ENCODE results near the gene SAMD13.

Gene SAMD13

DNA sequence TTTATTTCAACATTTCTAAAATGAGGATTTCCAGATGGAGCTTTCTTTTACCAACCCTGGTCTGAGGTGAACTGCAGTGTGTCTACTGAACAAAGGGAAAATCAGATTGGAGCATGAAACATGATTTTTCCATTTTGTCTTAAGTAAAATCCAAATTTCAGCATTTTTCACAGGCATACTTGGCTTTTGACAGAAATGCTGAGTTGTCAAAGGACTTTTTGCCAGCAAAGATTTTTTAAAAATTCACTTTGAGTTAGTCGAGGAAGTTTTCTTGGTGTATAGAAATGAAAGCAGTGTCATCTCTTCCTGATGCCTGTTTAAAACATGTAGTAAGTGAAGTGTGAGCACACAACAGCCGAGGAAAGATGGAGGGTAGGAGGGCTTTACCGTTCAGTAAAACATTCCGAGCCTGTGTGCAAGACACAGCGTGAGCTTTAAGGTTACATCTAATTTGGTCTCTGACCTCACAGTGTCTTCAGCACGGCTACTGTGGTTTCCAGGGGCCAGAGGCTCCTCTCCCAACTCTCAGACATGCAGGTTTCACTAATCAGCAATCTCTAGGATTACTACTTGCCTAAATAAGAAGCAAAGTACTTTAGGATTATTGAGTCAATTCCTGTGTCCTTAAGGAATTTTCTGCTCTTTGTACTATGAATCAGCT lies 45.9 kb downstream of the SAMD13 start:
- DNase-seq (ENCODE audit: low read depth) = no peak

DNA sequence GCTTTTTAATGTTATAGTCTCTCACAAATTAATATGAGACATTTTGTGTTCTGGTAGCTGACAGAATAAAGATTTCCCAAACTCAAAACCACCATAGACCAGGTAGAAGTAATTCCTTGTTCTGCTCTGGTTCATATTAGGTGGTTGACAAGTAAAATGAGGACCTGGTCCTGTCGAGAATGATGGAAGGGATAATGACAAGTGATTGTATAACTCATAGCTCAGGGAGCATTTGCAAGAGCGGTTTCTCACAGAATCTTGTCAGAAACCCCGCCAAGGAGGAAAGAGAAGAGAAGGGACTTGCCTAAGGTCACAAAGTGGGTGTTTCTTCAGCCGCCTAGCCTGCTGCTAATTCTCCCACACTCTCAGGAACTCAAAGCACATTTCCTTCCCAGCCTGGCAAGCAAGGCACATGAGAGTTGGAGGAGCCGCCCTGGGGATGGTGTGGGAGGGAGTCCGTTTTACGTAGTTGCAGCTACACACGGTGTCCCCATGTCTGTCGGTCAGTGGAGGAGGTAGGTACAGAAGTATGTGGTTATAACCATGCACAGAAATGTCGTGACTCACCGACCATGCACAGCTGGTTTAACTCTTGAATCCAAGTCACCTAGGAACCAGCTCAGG lies 46.5 kb downstream of the SAMD13 start:
- DNase-seq (ENCODE audit: low read depth) = no peak

DNA sequence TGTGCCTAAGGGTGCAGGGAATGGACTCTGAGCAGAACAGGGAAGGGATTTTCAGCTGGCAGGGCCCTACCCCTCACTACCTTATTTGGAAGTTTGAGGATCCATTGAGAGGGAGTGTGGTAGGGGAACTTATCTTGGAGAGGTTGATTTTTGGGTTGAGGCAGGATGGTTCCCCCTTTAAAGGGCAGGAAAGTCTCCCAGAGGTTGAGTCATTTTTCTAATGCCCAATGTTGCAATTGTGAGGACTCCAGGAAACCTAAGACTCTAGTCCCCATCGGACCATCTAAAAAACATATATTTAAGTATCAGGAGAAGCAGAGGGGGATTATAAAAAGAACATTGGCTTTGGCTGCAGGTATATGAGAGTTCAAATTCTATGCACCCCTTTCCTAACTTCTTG lies 47.3 kb downstream of the SAMD13 start:
- no peak for DNase-seq (ENCODE audit: low read depth)

DNA sequence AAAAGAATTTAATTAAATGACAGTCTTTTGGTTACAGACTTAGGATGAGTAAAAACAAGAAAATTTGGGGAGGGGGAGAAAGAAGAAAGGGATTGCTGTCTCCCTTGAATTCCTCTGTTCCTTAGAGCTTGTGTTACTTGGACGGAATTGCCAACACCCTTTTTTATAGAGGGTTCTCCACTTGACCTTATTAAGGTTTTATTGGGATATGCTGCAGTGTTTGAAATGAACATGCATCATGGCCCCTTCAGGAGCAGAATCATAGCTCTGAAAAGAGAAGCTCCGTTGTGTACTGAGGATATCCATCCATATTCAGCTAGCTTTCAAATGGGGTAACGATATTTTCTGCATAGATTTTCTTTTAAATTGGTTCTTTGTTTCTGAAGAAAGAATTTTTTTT lies 48.6 kb downstream of the SAMD13 start:
- DNase-seq (ENCODE audit: low read depth) = no peak

DNA sequence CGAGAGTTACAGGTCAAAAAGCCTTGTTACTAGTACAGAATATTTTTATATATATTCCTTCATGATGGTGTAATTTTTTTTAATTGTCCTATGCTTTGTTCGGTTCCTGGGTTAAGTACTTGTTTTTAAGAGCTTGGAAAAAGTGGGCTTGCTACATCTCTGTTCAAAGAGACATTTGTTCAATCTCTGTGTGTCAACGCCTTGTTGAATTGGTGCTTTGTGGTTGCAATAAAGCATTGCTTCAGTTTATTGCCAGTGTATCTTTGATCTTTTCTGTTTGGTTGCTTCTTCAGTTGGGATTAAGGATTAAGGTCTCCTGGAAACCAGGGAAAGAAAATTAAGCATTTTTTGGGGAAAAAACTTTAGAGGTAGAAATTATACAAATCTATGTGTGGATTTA lies 49.0 kb downstream of the SAMD13 start:
- no peak for DNase-seq (ENCODE audit: low read depth)

DNA sequence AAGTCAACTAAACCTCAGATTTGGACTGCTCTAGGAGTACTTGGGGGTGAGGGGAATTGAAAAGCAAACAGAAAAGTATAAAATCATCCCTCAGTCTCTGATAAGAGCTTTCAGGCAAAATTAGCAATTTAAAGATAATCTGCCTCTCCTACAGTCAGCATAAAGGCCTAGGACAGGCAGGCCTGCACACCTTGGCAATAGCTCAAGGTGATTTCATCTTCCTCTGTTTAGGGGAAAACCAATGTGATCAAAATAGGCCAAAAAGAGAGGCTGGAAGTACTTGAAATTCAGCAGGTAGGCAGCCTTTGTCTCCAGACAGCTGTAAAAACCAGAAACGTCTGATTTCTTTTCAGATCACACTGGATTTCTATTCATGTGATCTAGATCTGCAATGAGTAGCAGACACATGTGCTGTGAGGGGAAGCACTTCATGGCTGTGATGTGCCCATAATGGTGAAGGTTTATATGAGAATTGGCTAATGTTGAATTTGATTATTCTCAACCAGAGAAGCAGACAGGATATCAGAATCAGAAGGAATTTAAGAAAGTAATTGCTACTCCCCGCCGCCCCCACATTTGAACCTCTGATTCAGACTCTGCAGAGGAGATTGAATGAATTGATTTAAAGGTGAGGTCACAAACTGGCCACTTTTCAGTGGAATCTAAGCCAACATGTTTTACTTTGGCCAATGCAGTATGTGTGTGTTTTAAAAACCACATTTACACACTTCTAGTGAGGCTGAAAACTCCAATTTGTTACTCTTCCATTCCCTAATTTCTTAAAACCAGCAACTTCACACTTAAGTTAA lies 51.0 kb downstream of the SAMD13 start:
- no peak for DNase-seq (ENCODE audit: low read depth)

DNA sequence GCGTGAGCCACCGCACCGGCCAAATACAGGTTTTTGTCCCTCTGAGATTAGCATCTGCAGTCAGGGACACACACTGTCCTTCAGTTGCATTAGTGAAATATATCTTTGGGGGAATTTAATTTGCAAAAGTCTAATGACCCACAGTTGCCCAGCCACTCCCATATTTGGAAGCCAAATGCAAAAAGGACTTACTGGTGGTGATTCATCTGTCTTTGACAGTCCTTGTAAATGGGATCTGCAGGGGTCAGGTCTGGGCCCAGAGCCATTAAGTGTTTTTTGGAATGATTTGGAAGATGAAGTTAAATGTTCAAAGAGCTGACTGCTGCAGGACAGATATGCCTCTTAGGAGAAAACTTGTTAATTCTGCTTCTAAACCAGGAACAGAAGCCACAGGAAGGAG lies 52.2 kb downstream of the SAMD13 start:
- DNase-seq (ENCODE audit: low read depth) = no peak

DNA sequence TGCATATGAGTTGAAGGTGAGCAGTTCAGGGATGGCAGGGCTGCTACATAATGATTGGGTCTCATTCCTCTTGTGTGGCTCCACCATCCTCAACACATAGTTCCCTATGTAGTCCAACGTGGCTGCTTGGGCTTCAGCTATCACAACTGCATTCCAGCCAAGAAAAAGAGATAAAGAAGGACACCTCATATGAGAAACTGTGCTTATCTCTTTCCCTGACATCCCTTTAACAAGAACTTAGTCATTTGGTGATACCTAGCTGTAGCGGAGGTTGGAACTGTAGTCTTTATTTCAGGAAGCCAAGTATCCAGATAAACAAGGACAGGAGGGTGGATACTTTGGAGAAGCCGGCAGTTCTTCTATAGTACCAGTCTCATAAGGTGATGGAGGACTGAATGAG lies 54.0 kb downstream of the SAMD13 start:
- DNase-seq (ENCODE audit: low read depth) = no peak

DNA sequence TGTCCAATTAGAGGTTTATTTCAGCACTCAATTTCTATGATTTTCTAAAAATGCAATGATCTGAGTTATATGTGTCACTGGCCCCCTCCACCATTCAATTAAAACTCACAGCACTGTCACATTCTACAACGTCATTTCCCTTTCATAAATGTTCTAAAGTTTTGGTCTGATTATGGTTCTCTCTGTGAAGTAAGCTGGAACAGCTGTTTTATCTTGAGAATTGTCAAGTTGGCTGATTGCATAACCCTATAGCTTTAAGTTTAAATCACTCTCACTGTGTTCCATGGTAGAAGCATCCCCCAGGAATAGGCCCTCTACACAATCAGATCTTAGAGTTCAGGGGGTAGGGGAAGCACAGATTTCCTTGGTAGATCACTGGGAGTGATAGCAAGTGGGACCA lies 55.4 kb downstream of the SAMD13 start:
- no peak for DNase-seq (ENCODE audit: low read depth)

DNA sequence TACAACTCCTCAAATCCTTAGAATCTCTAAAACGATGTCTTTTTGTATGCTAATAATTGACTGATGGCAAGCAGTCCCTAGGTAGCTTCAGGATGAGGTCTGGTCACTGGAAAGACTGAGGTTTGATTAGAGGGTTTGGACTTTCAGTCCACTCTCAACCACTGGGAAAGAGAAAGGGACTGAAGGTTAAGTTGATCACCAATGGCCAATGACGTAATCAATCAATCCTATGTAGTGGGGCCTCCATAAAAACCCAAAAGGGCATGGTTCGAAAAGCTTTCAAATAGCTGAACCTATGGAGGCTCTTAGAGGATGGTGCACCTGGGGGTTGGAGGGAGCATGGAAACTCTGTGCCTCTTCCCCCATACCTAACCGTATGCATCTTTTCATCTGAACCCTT lies 57.2 kb downstream of the SAMD13 start:
- DNase-seq (ENCODE audit: low read depth) = no peak

DNA sequence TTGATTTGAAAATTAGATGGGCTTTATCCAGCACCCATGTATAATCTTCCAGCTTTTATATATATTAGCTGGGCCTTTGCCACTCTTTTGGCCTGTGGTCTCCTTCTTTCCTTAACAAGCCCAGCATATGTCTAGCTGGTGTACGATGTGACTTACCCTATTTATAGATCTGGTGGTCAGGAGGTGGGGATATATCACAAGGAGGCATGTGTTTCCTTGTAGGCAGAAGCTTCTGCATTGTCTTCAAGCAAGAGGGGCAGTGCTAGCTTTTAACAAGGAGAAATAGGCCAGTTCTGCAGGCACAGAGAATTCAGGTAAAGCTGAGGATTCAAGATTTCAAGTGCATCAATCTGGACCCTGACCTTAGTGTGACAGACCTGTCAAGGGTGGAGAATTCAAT lies 58.8 kb downstream of the SAMD13 start:
- no peak for DNase-seq (ENCODE audit: low read depth)

DNA sequence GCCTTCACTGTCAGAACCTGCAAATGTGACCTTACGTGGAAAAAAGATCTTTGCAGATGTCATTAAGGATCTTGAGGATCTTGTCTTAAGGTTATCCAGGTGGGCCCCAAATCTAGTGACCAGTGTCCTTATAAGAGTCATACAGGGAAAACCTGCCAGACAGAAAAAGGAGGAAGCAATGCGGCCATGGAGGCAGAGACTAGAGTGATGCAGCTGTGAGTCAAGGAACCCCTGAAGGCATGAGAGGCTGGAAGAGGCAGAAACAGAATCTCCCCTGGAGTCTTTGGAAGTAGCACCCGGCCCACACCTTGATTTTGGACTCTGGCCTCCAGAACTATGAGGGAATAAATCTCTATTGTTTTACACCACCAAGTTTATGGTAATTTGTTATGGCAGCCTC lies 60.3 kb downstream of the SAMD13 start:
- no peak for DNase-seq (ENCODE audit: low read depth)

DNA sequence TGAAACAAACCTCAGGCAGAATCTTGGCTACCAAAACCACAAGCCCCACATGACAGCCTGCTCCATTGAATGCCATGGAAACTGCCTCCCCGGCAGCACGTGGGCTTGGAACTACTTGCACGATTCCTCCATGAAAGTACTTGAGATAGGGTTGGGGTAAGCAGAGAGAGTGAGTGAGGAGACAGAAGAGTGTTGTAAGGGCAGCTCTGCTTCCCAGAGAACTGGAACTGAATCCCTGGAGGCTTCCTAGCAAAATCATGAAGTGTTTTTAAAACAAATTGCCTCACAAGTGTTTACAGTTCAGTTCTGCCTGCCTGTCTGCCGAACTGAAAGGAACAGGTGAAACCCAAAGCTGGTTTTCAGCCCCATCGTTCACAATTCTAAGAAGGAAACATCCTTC lies 61.5 kb downstream of the SAMD13 start:
- DNase-seq (ENCODE audit: low read depth) = no peak

DNA sequence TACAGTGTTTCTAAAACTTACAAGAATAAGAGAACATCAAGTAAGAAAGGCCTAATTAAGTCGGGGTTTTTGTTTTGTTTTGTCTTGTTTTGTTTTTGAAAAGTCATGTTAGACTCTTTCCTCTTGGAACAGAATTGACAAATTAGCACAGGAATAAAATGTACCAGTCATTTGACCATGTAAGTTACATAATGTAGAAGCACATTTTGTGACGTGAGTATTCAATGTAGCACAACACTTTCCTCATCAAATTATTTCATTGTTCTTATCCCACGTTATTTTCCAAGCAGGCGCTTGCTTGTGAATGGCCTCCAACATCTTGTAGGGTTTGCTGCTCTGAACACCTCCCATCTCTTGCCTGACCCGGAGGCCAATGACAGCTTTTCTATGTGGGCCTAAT lies 62.1 kb downstream of the SAMD13 start:
- DNase-seq (ENCODE audit: low read depth) = no peak

DNA sequence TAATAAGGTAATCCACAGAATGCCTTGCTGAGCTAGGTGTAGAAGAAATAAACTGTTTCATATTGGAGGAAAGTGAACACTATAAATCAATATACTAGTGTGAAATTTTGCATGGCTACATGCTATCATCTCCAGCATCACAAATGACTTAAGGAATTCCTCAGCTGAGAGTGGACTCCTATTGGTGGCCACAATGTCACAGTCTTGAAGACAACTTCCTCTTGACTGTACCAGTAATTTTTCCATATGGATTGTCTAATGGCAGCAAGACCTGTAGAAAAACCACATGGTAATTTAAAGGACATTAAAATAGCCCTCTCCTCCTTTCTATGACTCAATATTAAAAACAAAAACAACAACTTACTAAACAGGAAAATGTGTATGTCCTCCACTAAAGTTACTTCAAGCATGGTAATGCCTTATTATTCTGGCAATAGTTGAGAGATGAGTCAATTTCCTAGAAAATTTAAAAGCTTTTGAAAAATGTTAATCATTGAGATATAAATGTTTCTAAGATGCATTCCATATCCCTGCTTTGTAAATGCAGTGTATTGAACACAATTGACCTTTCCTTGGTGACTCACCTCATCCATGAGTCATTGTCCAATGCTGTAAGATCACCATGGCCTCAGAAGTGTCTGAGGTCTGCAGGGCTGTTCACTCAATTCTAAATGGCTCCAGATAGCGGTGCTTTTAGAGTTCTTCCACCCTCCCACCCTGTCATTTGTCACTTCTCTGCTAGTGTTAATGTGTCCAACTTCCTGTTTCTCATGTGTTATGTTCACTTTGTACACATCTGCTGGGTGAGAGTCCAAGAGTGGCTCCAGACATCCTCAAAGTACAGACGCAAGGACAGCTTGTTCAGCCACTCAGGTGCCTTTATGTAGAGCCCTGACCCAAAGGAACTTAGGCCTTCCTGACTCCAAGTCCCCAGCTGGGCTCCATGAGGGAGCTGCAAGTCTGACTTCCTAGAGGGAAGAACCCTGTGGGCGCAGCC lies 64.0 kb downstream of the SAMD13 start:
- DNase-seq (ENCODE audit: low read depth) = peak; percentile 99

DNA sequence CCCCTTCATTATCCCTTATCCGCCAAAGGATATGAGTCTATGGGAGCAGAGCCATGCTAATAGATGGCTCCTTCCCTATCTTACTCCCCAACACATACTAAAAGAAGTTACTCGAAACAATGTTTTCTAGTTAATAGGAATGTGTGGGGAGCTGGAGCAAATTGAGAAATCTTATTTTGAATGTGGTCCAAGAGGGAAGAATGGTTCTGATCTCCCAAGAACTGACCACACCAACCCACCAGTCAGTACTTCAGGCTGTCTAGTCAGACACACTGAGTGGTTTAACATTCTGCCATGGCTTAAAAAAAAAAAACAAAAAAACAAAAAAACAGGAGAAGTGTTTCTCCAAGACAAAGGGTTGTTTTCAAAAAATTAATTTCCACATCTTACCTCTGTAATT lies 65.3 kb downstream of the SAMD13 start:
- no peak for DNase-seq (ENCODE audit: low read depth)

DNA sequence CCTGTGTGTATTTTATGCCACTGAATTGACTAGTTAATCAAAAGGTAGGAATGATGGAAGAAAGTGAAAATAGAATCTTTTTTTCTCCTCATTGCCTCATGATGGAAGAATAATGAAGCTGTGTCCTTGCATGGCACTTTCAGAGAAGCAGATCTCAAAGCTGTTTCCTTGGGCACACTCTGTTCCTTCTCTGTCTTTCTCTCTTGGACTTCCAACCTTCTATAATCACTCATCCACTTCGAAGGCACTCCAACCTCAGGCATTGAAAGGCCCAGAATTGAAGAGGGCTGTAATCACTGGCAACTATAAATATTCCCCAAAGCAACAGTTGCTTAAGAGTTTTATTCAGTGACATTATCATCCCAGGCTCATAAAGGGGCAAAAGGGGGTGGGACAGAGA lies 65.7 kb downstream of the SAMD13 start:
- no peak for DNase-seq (ENCODE audit: low read depth)

DNA sequence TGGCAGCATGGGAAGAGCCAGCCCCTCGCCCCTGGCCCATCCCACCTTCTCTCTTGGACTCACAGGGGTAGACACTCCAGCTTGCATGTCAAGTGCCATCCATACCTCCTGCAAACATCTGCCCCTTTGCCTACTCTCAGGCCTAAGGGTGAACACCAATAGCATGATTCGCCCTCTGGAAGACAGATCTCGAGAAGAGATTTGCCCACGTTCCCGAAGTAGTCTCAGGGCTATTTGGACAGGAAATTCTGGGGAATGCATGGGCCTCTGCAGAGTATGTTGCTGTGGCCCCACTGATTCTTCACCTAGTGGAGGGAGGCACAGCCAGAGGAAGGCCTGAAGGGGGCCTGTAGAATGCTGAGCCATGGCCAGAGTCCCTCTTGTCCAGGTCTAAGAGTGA lies 66.9 kb downstream of the SAMD13 start:
- DNase-seq (ENCODE audit: low read depth) = no peak

DNA sequence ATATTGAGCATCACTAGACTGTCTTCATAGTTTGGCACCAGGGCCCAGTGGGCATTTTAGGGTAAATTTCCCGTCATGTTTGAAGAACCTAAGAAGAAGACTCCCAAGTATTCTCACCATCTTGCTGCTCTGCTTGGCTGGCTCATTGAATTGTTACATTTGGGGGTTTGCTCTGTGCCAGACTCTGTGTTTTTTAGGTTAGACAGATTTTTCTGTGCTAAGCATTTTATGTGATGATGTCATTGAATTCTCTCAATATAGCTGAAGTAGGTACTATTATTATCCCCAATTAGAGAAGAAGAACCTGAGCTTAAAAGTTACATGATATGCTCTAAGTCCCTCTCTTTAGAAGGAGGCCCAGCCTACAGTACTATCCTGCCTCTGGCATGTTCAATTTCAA lies 68.8 kb downstream of the SAMD13 start:
- no peak for DNase-seq (ENCODE audit: low read depth)

DNA sequence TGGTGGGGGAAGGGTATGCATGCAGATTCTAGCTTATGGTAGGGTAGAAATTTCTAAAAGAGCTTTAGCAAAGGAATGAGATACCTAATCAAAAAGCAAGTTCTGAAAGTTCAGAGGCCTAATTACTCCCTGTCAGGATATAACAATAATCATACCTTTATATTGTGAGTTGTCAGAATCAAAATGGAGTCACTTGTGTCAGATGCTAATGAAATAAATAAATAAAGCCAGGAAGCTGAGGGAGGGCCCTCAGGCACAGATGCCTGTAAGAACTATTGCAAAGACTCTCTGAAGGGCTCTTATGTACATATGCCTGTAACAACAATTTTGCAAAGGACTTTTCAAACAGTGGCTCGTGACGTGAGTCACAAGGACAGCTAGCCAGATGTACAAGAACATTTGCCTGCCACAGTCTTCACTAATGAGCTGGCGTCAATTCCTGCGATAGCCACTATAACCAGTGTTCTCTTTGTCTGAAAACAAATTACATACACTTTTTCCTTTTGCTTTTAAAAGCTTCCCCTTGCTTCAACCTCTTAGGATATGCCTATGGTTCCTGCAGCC lies 69.4 kb downstream of the SAMD13 start:
- DNase-seq (ENCODE audit: low read depth) = peak; percentile 50

DNA sequence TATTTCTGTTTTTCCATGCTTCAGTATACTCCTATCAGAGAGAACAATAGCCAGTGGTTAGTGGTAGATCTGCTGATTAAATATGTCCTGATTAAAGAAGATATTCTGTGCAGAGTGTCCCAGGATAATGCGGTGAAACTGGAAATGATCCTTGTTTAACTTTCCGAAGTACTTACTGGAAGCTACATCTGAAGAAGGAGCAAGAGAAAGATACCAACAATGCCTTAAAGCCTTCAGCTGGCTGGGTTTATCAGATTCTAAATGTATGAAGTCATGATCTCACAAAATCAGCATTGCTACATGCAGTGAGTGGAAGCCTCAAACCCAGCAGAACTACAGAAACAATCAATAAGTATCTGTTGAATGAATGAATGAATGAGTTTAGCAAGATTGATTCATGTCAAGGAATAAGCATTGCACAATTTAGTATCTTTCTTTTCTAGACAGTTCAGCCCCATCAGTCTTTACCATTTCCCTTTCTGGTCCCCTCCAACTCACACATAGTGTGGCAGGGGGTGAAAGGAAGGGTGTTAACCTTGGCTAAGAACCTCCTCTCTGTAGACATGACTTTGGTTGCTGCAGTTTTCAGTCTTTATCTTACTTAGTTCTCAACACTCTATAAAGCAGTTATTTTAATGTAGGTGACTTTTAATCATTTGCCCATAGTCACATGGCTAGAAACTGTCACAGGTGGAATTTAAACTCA lies 72.1 kb downstream of the SAMD13 start:
- DNase-seq (ENCODE audit: low read depth) = no peak

Measured in HS-5 (cell line).